Endodermal cell (in vitro differentiated cells): ENCODE data around the gene RAPGEF4. TPM values are rescaled to one million over a fixed set of nuclear protein-coding genes. Genes with fewer than 3 reads are reported as not detected.

Experiments used
- DNase-seq: peaks from one replicate; pipeline ENCODE4 v3.0.0-alpha.2; 2017
- H3K27ac ChIP-seq: 2 replicates; pipeline ENCODE4 v1.5.1; 2013; ENCODE audit warnings: mild to moderate bottlenecking, low read depth, low read length, moderate library complexity
- H3K27me3 ChIP-seq: 2 replicates; pipeline ENCODE4 v1.6.1; 2013; ENCODE audit warnings: mild to moderate bottlenecking, low read length, moderate library complexity; ENCODE audit not compliant: insufficient read depth, control insufficient read depth, poor library complexity, severe bottlenecking
- H3K36me3 ChIP-seq: 2 replicates; pipeline ENCODE4 v1.7.0; 2013; ENCODE audit warnings: mild to moderate bottlenecking, low read length, moderate library complexity; ENCODE audit not compliant: control insufficient read depth, insufficient read depth
- H3K4me1 ChIP-seq: one replicate; pipeline ENCODE4 v1.7.0; 2013; ENCODE audit warnings: low read length; ENCODE audit not compliant: control insufficient read depth, insufficient read depth
- H3K4me3 ChIP-seq: 2 replicates; pipeline ENCODE4 v1.5.1; 2013; ENCODE audit warnings: mild to moderate bottlenecking, low read length, moderate library complexity
- H3K9ac ChIP-seq: 2 replicates; pipeline ENCODE4 v1.6.1; 2013; ENCODE audit warnings: mild to moderate bottlenecking, low read length, moderate library complexity; ENCODE audit not compliant: poor library complexity, severe bottlenecking; ENCODE audit errors: extremely low read depth
- H3K9me3 ChIP-seq: 2 replicates; pipeline ENCODE4 v1.6.1; 2013; ENCODE audit warnings: mild to moderate bottlenecking, low read length, moderate library complexity; ENCODE audit not compliant: control insufficient read depth
- H3K27ac Mint-ChIP-seq: 2 replicates; pipeline ENCODE4 v1.8.0; 2020; ENCODE audit warnings: mixed read lengths
- H3K27me3 Mint-ChIP-seq: 2 replicates; pipeline ENCODE4 v1.8.0; 2021; ENCODE audit warnings: mild to moderate bottlenecking, mixed read lengths; ENCODE audit not compliant: insufficient read depth
- H3K36me3 Mint-ChIP-seq: 2 replicates; pipeline ENCODE4 v1.8.0; 2020; ENCODE audit warnings: low read depth, mixed read lengths
- H3K4me1 Mint-ChIP-seq: 2 replicates; pipeline ENCODE4 v1.8.0; 2020; ENCODE audit warnings: mixed read lengths
- H3K4me3 Mint-ChIP-seq: 2 replicates; pipeline ENCODE4 v1.8.0; 2020; ENCODE audit warnings: mild to moderate bottlenecking, moderate library complexity, mixed read lengths
- H3K9me3 Mint-ChIP-seq: 2 replicates; pipeline ENCODE4 v1.8.0; 2020; ENCODE audit warnings: mild to moderate bottlenecking, mixed read lengths
- CTCF ChIP-seq: fragments of 200-600 bp; sonication (generic); conservative IDR thresholded peaks from 2 replicates; pipeline ENCODE4 v1.5.0; 2021; ENCODE audit warnings: antibody characterized with exemption, mild to moderate bottlenecking
- WGBS, 2 experiments: methylation state at CpG; one replicate each; pipeline versions ENCODE4 v1.1.5 to v1.1.7; 2013; ENCODE audit warnings: missing lambda C conversion rate in 2 of 2, mixed read lengths in 1 of 2; ENCODE audit not compliant: insufficient coverage in 1 of 2, insufficient read length in 1 of 2; 5-methylcytosine and 5-hydroxymethylcytosine counted together
- total RNA-seq, 2 donors: library from RNA; stranded (reverse); fragmentation: NEBNext Ultra II Directional in 1 of 2; extraction: Animal tissue kit (Norgen Biotek cat#: 25700) in 1 of 2; gene quantifications; 2 replicates in 1 of 2; 3 replicates in 1 of 2; pipeline ENCODE4 v1.2.1, GENCODE V29; 2021

RAPGEF4 gene
- total RNA-seq, 2 donors from 2014 or later: 0.77 to 0.88 TPM

GRCh38 chr2:173064151-173064805 is 328.6 kb downstream of the RAPGEF4 start:
- TF ChIP-seq CTCF: no peak

GRCh38 chr2:173066887-173067676 is 331.4 kb downstream of the RAPGEF4 start:
- Histone ChIP-seq H3K36me3 (no peaks in the 10 kb centered on the region), H3K9me3 (no peaks in the 10 kb centered on the region), H3K27me3 (peaks cover 3% of the 10 kb centered on the region), H3K4me1 (no peaks in the 10 kb centered on the region), H3K27ac (no peak overlapping the region), H3K4me3 (no peak overlapping the region), H3K9ac (no peak overlapping the region)
- Mint-ChIP-seq H3K9me3 (no peaks in the 10 kb centered on the region), H3K27me3 (no peaks in the 10 kb centered on the region), H3K27ac (no peak overlapping the region), H3K4me3 (no peak overlapping the region), H3K36me3 (no peaks in the 10 kb centered on the region), H3K4me1 (no peaks in the 10 kb centered on the region)
- no peak for DNase-seq
- TF ChIP-seq CTCF: no peak
- WGBS, 2 experiments: 88 to 96% methylated on average over 4 to 6 of the region's 6 CpGs

More at GRCh38 chr2:173064151-173064805, 328.6 kb downstream of the RAPGEF4 start:
- WGBS, 2 experiments: 92 to 100% methylated on average over 1 to 4 of the region's 4 CpGs
- Mint-ChIP-seq H3K9me3 (no peaks in the 10 kb centered on the region), H3K36me3 (no peaks in the 10 kb centered on the region), H3K4me1 (no peaks in the 10 kb centered on the region), H3K27ac (no peak overlapping the region), H3K27me3 (no peaks in the 10 kb centered on the region), H3K4me3 (no peak overlapping the region)
- Histone ChIP-seq H3K4me3 (no peak overlapping the region), H3K27me3 (no peaks in the 10 kb centered on the region), H3K9me3 (no peaks in the 10 kb centered on the region), H3K27ac (no peak overlapping the region), H3K36me3 (no peaks in the 10 kb centered on the region), H3K4me1 (no peaks in the 10 kb centered on the region), H3K9ac (no peak overlapping the region)
- DNase-seq: no peak

GRCh38 chr2:173075056-173075780 is 339.6 kb downstream of the RAPGEF4 start:
- peaks cover 8% of the 10 kb centered on the region for H3K27me3 ChIP-seq
- H3K4me1 ChIP-seq: no peaks in the 10 kb centered on the region
- Mint-ChIP-seq H3K4me3 (peak overlapping the region; percentile 80), H3K9me3 (no peaks in the 10 kb centered on the region), H3K36me3 (no peaks in the 10 kb centered on the region), H3K27ac (peak overlapping the region; percentile 86), H3K27me3 (peaks cover 10% of the 10 kb centered on the region), H3K4me1 (peaks cover 15% of the 10 kb centered on the region)
- 10 to 43% methylated on average over 7 to 25 of the region's 25 CpGs for WGBS, 2 experiments
- no peak for TF ChIP-seq CTCF
- H3K9me3 ChIP-seq: no peaks in the 10 kb centered on the region
- no peaks in the 10 kb centered on the region for H3K36me3 ChIP-seq
- H3K4me3 ChIP-seq: peak overlapping the region; percentile 92
- H3K9ac ChIP-seq: peak overlapping the region; percentile 85
- no peak overlapping the region for H3K27ac ChIP-seq
- no peak for DNase-seq
